Prostate gland (tissue), 2 donors: ENCODE measurements around the gene ELN. TPM values are rescaled to one million over a fixed set of nuclear protein-coding genes. Genes with fewer than 3 reads are reported as not detected.

Source experiments
- DNase-seq: peaks from one replicate; pipeline ENCODE4 v3.0.0-alpha.2; 2019; ENCODE audit warnings: low spot score
- H3K27ac ChIP-seq, 2 donors: fragments of 200-600 bp; sonication (generic); 2 replicates each; pipeline ENCODE4 v1.5.1; 2017 to 2019
- H3K27me3 ChIP-seq: fragments of 200-600 bp; sonication (generic); replicated peaks from 2 replicates; pipeline ENCODE4 v1.5.1; 2019; ENCODE audit not compliant: insufficient read depth
- H3K36me3 ChIP-seq, 2 donors: fragments of 200-600 bp; sonication (generic); 1 replicate in 1 of 2; 2 replicates in 1 of 2; pipeline versions ENCODE4 v1.5.1 to v1.8.1; 2017 to 2019
- H3K4me1 ChIP-seq: fragments of 200-600 bp; sonication (generic); replicated peaks from 2 replicates; pipeline ENCODE4 v1.5.1; 2019
- H3K4me3 ChIP-seq, 2 donors: fragments of 200-600 bp; sonication (generic); 2 replicates each; pipeline ENCODE4 v1.5.1; 2017 to 2019
- H3K9me3 ChIP-seq: fragments of 200-600 bp; sonication (generic); 2 replicates; pipeline ENCODE4 v1.5.1; 2017
- POLR2A ChIP-seq: fragments of 450-650 bp; IDR thresholded peaks from one replicate; pipeline ENCODE4 v1.6.1; 2016; ENCODE audit warnings: antibody characterized with exemption, mild to moderate bottlenecking
- POLR2AphosphoS5 ChIP-seq: sonication (generic); formaldehyde crosslinking; IDR thresholded peaks from one replicate; pipeline ENCODE4 v1.6.1; 2017; ENCODE audit warnings: antibody characterized with exemption
- WGBS: methylation state at CpG from one replicate; pipeline ENCODE4 v1.1.5; 2018; 5-methylcytosine and 5-hydroxymethylcytosine counted together
- intact Hi-C: fragments of 100-400 bp; cut with DNase I; formaldehyde crosslinking; loops from one replicate; pipeline ENCODE4 v1.14.2; 2022
- total RNA-seq, 2 donors: library from RNA; depleted of rRNA; stranded (reverse); fragments of >200 nt; gene quantifications; one replicate each; pipeline ENCODE4 v1.1.0, GENCODE V29; 2016
- TF ChIP-seq, protein P1 (sequence below), 4 experiments: fragments of 200-600 bp in 2 of 4; fragments of 450-650 bp in 2 of 4; sonication (generic) in 2 of 4; IDR thresholded peaks; 1 replicate in 3 of 4; 2 replicates in 1 of 4; pipeline ENCODE4 v1.5.1; 2016 to 2019; ENCODE audit warnings: antibody characterized with exemption in 4 of 4, mild to moderate bottlenecking in 2 of 4, moderate library complexity in 2 of 4

ELN gene
- total RNA-seq, 2 donors from 2014 or later, result 34.7 to 93.4 TPM

GRCh38 chr7:74026903-74027682 is 880 bp upstream of the ELN start:
- no peaks in the 10 kb centered on the region for H3K36me3 ChIP-seq
- no peaks in the 10 kb centered on the region for H3K27me3 ChIP-seq
- peak; percentile 67 for DNase-seq
- intact Hi-C loops, result loop anchor here (2.0 to 5.0 kb wide), 3 partner anchors 40 to 160 kb away; no protein-coding TSS in a partner anchor
- H3K4me1 ChIP-seq, result peaks cover 7% of the 10 kb centered on the region
- peak overlapping the region; percentile 36 to 40 for H3K4me3 ChIP-seq
- TF ChIP-seq POLR2A (no peak), POLR2AphosphoS5 (peak; percentile 38)
- TF ChIP-seq, protein P1, sequence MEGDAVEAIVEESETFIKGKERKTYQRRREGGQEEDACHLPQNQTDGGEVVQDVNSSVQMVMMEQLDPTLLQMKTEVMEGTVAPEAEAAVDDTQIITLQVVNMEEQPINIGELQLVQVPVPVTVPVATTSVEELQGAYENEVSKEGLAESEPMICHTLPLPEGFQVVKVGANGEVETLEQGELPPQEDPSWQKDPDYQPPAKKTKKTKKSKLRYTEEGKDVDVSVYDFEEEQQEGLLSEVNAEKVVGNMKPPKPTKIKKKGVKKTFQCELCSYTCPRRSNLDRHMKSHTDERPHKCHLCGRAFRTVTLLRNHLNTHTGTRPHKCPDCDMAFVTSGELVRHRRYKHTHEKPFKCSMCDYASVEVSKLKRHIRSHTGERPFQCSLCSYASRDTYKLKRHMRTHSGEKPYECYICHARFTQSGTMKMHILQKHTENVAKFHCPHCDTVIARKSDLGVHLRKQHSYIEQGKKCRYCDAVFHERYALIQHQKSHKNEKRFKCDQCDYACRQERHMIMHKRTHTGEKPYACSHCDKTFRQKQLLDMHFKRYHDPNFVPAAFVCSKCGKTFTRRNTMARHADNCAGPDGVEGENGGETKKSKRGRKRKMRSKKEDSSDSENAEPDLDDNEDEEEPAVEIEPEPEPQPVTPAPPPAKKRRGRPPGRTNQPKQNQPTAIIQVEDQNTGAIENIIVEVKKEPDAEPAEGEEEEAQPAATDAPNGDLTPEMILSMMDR (IDR thresholded peaks at IDR 0.05), result peak; percentile 84 to 98 (median 90)
- 18% methylated on average over 18 of the region's 18 CpGs for WGBS
- H3K27ac ChIP-seq, result peak overlapping the region; percentile 72 to 78
- H3K9me3 ChIP-seq, result no peaks in the 10 kb centered on the region

GRCh38 chr7:74028321-74028838 is 407 bp downstream of the ELN start:
- peaks cover 12% of the 10 kb centered on the region for H3K4me1 ChIP-seq
- H3K4me3 ChIP-seq, result peak overlapping the region; percentile 36 to 40
- TF ChIP-seq POLR2AphosphoS5, result no peak
- no peak for TF ChIP-seq POLR2A
- TF ChIP-seq, protein P1 (IDR thresholded peaks at IDR 0.05), result no peak
- H3K27ac ChIP-seq, result peak overlapping the region; percentile 72 to 78
- WGBS, result 19% methylated on average over 7 of the region's 13 CpGs
- no peak for DNase-seq
- H3K36me3 ChIP-seq, result no peaks in the 10 kb centered on the region
- intact Hi-C loops, result loop anchor here (5.0 kb wide), 1 partner anchor 41 kb away; no protein-coding TSS in a partner anchor
- no peaks in the 10 kb centered on the region for H3K27me3 ChIP-seq
- H3K9me3 ChIP-seq, result no peaks in the 10 kb centered on the region

GRCh38 chr7:74029089-74029785 is 1.3 kb downstream of the ELN start:
- DNase-seq, result no peak
- Histone ChIP-seq H3K9me3 (no peaks in the 10 kb centered on the region), H3K4me1 (peaks cover 12% of the 10 kb centered on the region)

DNA sequence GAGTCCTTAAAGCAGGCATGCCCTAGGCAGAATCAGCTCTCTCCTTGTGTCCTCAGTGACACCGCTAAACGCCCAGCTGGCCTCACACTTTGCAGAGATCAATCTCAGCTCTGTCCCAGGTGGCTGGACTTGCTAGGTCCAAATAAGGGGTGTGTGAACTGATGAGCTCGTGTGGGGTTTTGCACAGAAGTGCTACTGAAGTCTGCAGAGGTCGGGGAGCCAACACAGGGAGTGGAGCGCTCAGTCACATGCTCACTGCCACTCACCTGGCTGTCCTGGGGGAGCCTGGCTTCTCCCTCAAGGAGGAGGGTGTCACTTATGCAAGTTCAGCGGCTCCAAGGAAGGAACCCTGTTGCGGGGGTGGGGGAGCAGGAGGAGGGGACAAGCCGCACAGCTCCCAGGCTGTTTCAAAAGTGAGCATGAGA is 2.0 kb downstream of the ELN start:
- Histone ChIP-seq H3K9me3 (no peaks in the 10 kb centered on the region), H3K36me3 (no peaks in the 10 kb centered on the region), H3K27ac (peak overlapping the region; percentile 20 to 78), H3K4me1 (peaks cover 12% of the 10 kb centered on the region), H3K4me3 (peak overlapping the region; percentile 36 to 40), H3K27me3 (no peaks in the 10 kb centered on the region)
- 36% methylated on average over 8 of the region's 8 CpGs for WGBS
- no peak for DNase-seq
- TF ChIP-seq POLR2A (no peak), POLR2AphosphoS5 (no peak)
- TF ChIP-seq, protein P1 (IDR thresholded peaks at IDR 0.05), result no peak
- intact Hi-C loops, result loop anchor here (5.0 kb wide), 1 partner anchor 43 kb away; no protein-coding TSS in a partner anchor

More at GRCh38 chr7:74029089-74029785, 1.3 kb downstream of the ELN start:
- Histone ChIP-seq H3K27me3 (no peaks in the 10 kb centered on the region), H3K4me3 (peak overlapping the region; percentile 36 to 40), H3K36me3 (no peaks in the 10 kb centered on the region), H3K27ac (peak overlapping the region; percentile 20 to 78)
- intact Hi-C loops, result loop anchor here (5.0 kb wide), 1 partner anchor 42 kb away; no protein-coding TSS in a partner anchor
- TF ChIP-seq POLR2A, result no peak
- WGBS, result 39% methylated on average over 18 of the region's 18 CpGs

- WGBS, result 71% methylated on average over 7 of the region's 7 CpGs
- TF ChIP-seq, protein P1 (IDR thresholded peaks at IDR 0.05), result no peak
- TF ChIP-seq POLR2A (no peak), POLR2AphosphoS5 (no peak)
- Histone ChIP-seq H3K27ac (peak overlapping the region; percentile 56 to 78), H3K4me1 (peaks cover 12% of the 10 kb centered on the region), H3K4me3 (peak overlapping the region; percentile 3 to 4), H3K27me3 (no peaks in the 10 kb centered on the region), H3K36me3 (no peaks in the 10 kb centered on the region), H3K9me3 (no peaks in the 10 kb centered on the region)
- DNase-seq, result no peak
- intact Hi-C loops, result no loop called here
Observed at GRCh38 chr7:74030861-74031260, 2.9 kb downstream of the ELN start.
